OCI-LY7 (cell line): ENCODE results near the gene MRPS23. TPM values are rescaled to one million over a fixed set of nuclear protein-coding genes. Genes with fewer than 3 reads are reported as not detected.

Experiments used
- BruUV-seq: library from RNA; stranded (reverse); fragments of 400-500 nt; replicated peaks from 2 replicates; lab custom pipeline; 2021; lab: Mats Ljungman, UMichigan
- CTCF ChIA-PET: fragments of 300-600 bp; sonication (Branson Sonifier 250); formaldehyde crosslinking; loops from one replicate; lab custom pipeline; 2022; ENCODE audit warnings: antibody characterized with exemption; ENCODE audit not compliant: unreplicated experiment; lab: Charles Lee
- POLR2A ChIA-PET: fragments of 300-600 bp; sonication (Branson Sonifier 250); formaldehyde crosslinking; loops from one replicate; lab custom pipeline; 2022; ENCODE audit warnings: antibody characterized with exemption; lab: Charles Lee
- DNase-seq: peaks from one replicate; pipeline ENCODE4 v3.0.0-alpha.2; 2015; ENCODE audit warnings: low spot score
- H2AFZ ChIP-seq: fragments of 200-600 bp; sonication (generic), shearing (Covaris generic); 2 replicates; pipeline ENCODE4 v1.6.1; 2014; ENCODE audit warnings: mild to moderate bottlenecking, antibody characterized with exemption, low read length, moderate library complexity
- H3K27ac ChIP-seq: fragments of 200-600 bp; sonication (generic); 2 replicates; pipeline ENCODE4 v1.5.1; 2014; ENCODE audit warnings: mixed run types, low read depth, mild to moderate bottlenecking, moderate library complexity, low read length, inconsistent platforms; ENCODE audit not compliant: poor library complexity, severe bottlenecking
- H3K36me3 ChIP-seq: fragments of 200-600 bp; sonication (generic); 2 replicates; pipeline ENCODE4 v1.6.1; 2014; ENCODE audit warnings: mild to moderate bottlenecking, antibody characterized with exemption, low read length, moderate library complexity, mixed read lengths; ENCODE audit not compliant: insufficient read depth
- H3K4me1 ChIP-seq: fragments of 200-600 bp; sonication (generic); 2 replicates; pipeline ENCODE4 v1.5.1; 2014; ENCODE audit warnings: mild to moderate bottlenecking, low read length; ENCODE audit not compliant: insufficient read depth, poor library complexity, severe bottlenecking
- H3K4me2 ChIP-seq: fragments of 200-600 bp; sonication (generic); 2 replicates; pipeline ENCODE4 v1.6.1; 2014; ENCODE audit warnings: mild to moderate bottlenecking, low read length
- H3K4me3 ChIP-seq: fragments of 200-600 bp; sonication (generic); 2 replicates; pipeline ENCODE4 v1.5.1; 2014; ENCODE audit warnings: mild to moderate bottlenecking, low read depth, low read length; ENCODE audit not compliant: poor library complexity, severe bottlenecking
- H3K79me2 ChIP-seq: fragments of 200-600 bp; sonication (generic); 2 replicates; pipeline ENCODE4 v1.6.1; 2016; ENCODE audit warnings: low read depth, mild to moderate bottlenecking, low read length, moderate library complexity, mixed read lengths; ENCODE audit not compliant: insufficient read depth
- H3K9me2 ChIP-seq: fragments of 200-600 bp; sonication (generic); 2 replicates; pipeline ENCODE4 v1.6.1; 2016; ENCODE audit warnings: mild to moderate bottlenecking, low read length, mixed read lengths; ENCODE audit not compliant: insufficient read depth
- H3K9me3 ChIP-seq: fragments of 200-600 bp; sonication (generic); 2 replicates; pipeline ENCODE4 v1.6.1; 2014; ENCODE audit warnings: mild to moderate bottlenecking, mixed run types, low read length, mixed read lengths
- H4K20me1 ChIP-seq: fragments of 200-600 bp; sonication (generic); 2 replicates; pipeline ENCODE4 v1.6.1; 2014; ENCODE audit warnings: mild to moderate bottlenecking, antibody characterized with exemption, low read length, moderate library complexity, mixed read lengths; ENCODE audit not compliant: insufficient read depth
- EZH2phosphoT487 ChIP-seq: fragments of 200-600 bp; sonication (generic); IDR thresholded peaks from 2 replicates; pipeline ENCODE4 v1.6.1; 2018; ENCODE audit warnings: low read depth, borderline replicate concordance, mild to moderate bottlenecking, mixed run types, antibody characterized with exemption, low read length, moderate library complexity, mixed read lengths
- intact Hi-C: fragments of 100-400 bp; cut with micrococcal nuclease; formaldehyde crosslinking; loops from one replicate; pipeline ENCODE4 v1.10.0; 2022; ENCODE audit not compliant: unreplicated experiment
- total RNA-seq, 2 experiments: library from RNA; depleted of rRNA in 1 of 2; stranded (reverse); fragments of >200 nt in 1 of 2; shearing (Covaris generic) in 1 of 2; gene quantifications; 2 replicates each; pipeline ENCODE4 v1.2.3, GENCODE V29; 2014 to 2022
- TF ChIP-seq, protein P1 (sequence below): fragments of 200-600 bp; sonication (generic); conservative IDR thresholded peaks from 2 replicates; pipeline ENCODE4 v1.5.1; 2014; ENCODE audit warnings: mild to moderate bottlenecking, antibody characterized with exemption, low read length, moderate library complexity, mixed read lengths

The MRPS23 gene
- total RNA-seq, 2 experiments from 2014 or later, result 50.3 to 73.5 TPM

DNA sequence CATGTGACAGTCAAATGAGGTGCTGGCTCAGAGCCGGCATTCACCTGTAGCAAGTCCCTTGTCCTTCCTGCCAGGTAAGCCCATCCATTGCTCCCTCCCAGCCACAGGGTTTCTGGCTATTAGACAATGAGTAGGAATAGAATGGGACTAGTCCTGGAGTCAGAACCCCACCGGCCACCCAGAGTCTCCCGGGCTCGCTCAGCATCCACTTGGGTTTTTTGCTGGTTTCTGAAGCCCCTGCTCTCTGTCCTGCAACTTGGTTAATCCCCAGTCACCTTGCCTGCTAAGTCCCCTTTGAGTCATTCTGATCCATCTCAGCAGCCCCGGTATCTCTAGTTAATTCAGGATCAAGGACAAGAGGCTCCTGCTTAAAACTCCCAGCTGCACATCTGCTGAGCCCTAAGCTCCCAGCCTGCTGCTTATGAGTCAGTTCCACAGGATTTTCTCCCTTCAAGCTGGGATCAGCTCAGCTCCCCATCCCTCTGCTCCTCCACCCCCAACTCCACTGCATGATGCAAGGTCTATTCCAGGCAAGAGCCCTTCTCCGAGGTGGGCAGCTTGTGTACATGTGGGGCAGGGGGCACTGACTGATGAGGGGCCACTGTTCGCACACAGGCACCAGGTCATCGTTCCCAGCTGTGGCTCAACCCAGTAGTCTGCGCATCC lies 19.9 kb upstream of the MRPS23 start:
- Histone ChIP-seq H3K4me2 (no peak overlapping the region), H3K4me3 (no peak overlapping the region), H3K36me3 (no peaks in the 10 kb centered on the region), H3K4me1 (peaks cover 22% of the 10 kb centered on the region), H3K79me2 (no peaks in the 10 kb centered on the region), H3K9me2 (no peaks in the 10 kb centered on the region), H2AFZ (no peak overlapping the region), H3K27ac (no peak overlapping the region), H4K20me1 (no peaks in the 10 kb centered on the region), H3K9me3 (no peaks in the 10 kb centered on the region)
- TF ChIP-seq EZH2phosphoT487, result no peak
- TF ChIP-seq, protein P1, sequence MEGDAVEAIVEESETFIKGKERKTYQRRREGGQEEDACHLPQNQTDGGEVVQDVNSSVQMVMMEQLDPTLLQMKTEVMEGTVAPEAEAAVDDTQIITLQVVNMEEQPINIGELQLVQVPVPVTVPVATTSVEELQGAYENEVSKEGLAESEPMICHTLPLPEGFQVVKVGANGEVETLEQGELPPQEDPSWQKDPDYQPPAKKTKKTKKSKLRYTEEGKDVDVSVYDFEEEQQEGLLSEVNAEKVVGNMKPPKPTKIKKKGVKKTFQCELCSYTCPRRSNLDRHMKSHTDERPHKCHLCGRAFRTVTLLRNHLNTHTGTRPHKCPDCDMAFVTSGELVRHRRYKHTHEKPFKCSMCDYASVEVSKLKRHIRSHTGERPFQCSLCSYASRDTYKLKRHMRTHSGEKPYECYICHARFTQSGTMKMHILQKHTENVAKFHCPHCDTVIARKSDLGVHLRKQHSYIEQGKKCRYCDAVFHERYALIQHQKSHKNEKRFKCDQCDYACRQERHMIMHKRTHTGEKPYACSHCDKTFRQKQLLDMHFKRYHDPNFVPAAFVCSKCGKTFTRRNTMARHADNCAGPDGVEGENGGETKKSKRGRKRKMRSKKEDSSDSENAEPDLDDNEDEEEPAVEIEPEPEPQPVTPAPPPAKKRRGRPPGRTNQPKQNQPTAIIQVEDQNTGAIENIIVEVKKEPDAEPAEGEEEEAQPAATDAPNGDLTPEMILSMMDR, result no peak
- no TSS peak for BruUV-seq
- ChIA-PET CTCF (no interaction called here), POLR2A (interaction anchor here (0.7 kb wide), 1 partner anchor 10 kb away, joined by 3 read pairs; no protein-coding TSS in a partner anchor)
- intact Hi-C loops, result loop anchor here (2.0 kb wide), 1 partner anchor 69 kb away; no protein-coding TSS in a partner anchor
- no peak for DNase-seq

GRCh38 chr17:57868910-57869616 lies 19.2 kb upstream of the MRPS23 start:
- Histone ChIP-seq H4K20me1 (no peaks in the 10 kb centered on the region), H3K36me3 (no peaks in the 10 kb centered on the region), H3K9me2 (no peaks in the 10 kb centered on the region), H3K9me3 (no peaks in the 10 kb centered on the region), H3K79me2 (no peaks in the 10 kb centered on the region), H3K4me3 (no peak overlapping the region), H2AFZ (no peak overlapping the region), H3K4me2 (no peak overlapping the region), H3K27ac (no peak overlapping the region), H3K4me1 (peaks cover 16% of the 10 kb centered on the region)
- BruUV-seq, result no TSS peak
- no peak for TF ChIP-seq EZH2phosphoT487
- TF ChIP-seq, protein P1, result no peak
- ChIA-PET CTCF (interaction anchor here (1.0 kb wide), 1 partner anchor 9 kb away, joined by 3 read pairs; no protein-coding TSS in a partner anchor), POLR2A (no interaction called here)
- intact Hi-C loops, result loop anchor here (2.0 kb wide), 1 partner anchor 70 kb away; no protein-coding TSS in a partner anchor
- no peak for DNase-seq
